DOHH2 (cell line): ENCODE data around the gene PLB1.

Experiments used
- H3F3A ChIP-seq: fragments of 200-600 bp; sonication (generic), shearing (Covaris generic); 2 replicates; pipeline ENCODE4 v1.6.0; 2016; ENCODE audit warnings: antibody characterized with exemption, mild to moderate bottlenecking; ENCODE audit not compliant: control insufficient read depth, insufficient read depth
- H3K27ac ChIP-seq: fragments of 200-600 bp; sonication (generic); 2 replicates; pipeline ENCODE4 v1.5.1; 2014; ENCODE audit warnings: low read depth, mild to moderate bottlenecking, low read length, moderate library complexity
- H3K27me3 ChIP-seq: fragments of 200-600 bp; sonication (generic); 2 replicates; pipeline ENCODE4 v1.6.1; 2014; ENCODE audit warnings: mild to moderate bottlenecking, low read length, mixed read lengths; ENCODE audit not compliant: control insufficient read depth
- H3K36me3 ChIP-seq: fragments of 200-600 bp; sonication (generic); 2 replicates; pipeline ENCODE4 v1.6.1; 2014; ENCODE audit warnings: mild to moderate bottlenecking, low read length, moderate library complexity, mixed read lengths; ENCODE audit not compliant: control insufficient read depth
- H3K4me1 ChIP-seq: fragments of 200-600 bp; sonication (generic); 2 replicates; pipeline ENCODE4 v1.6.1; 2014; ENCODE audit warnings: mild to moderate bottlenecking, low read length, mixed read lengths; ENCODE audit not compliant: control insufficient read depth
- H3K4me2 ChIP-seq: fragments of 200-600 bp; sonication (generic); 2 replicates; pipeline ENCODE4 v1.6.0; 2014; ENCODE audit warnings: mild to moderate bottlenecking, low read length, moderate library complexity
- H3K4me3 ChIP-seq: fragments of 200-600 bp; sonication (generic); 2 replicates; pipeline ENCODE4 v1.5.1; 2014; ENCODE audit warnings: mild to moderate bottlenecking, low read length, mixed read lengths
- H3K79me2 ChIP-seq: fragments of 200-600 bp; sonication (generic); 2 replicates; pipeline ENCODE4 v1.6.1; 2014; ENCODE audit warnings: mild to moderate bottlenecking, low read length, mixed read lengths; ENCODE audit not compliant: control insufficient read depth
- H3K9me2 ChIP-seq: fragments of 200-600 bp; sonication (generic); replicated peaks from 2 replicates; pipeline ENCODE4 v1.6.1; 2014; ENCODE audit warnings: mild to moderate bottlenecking, low read length, mixed read lengths; ENCODE audit not compliant: control insufficient read depth
- H3K9me3 ChIP-seq: fragments of 200-600 bp; sonication (generic); 2 replicates; pipeline ENCODE4 v1.6.1; 2014; ENCODE audit warnings: antibody characterized with exemption, low read length, mixed read lengths; ENCODE audit not compliant: control insufficient read depth, insufficient read depth
- H4K20me1 ChIP-seq: fragments of 200-600 bp; sonication (generic); 2 replicates; pipeline ENCODE4 v1.6.0; 2014; ENCODE audit warnings: low read depth, mild to moderate bottlenecking, antibody characterized with exemption, low read length, moderate library complexity; ENCODE audit not compliant: control insufficient read depth, insufficient read depth
- CTCF ChIP-seq: fragments of 200-600 bp; sonication (generic); IDR thresholded peaks from one replicate; pipeline ENCODE4 v1.5.1; 2014; ENCODE audit warnings: antibody characterized with exemption, mild to moderate bottlenecking, low read depth, low read length; ENCODE audit not compliant: poor library complexity, severe bottlenecking
- EZH2phosphoT487 ChIP-seq: fragments of 200-600 bp; sonication (generic); IDR thresholded peaks from 2 replicates; pipeline ENCODE4 v1.6.1; 2017; ENCODE audit warnings: borderline replicate concordance, mild to moderate bottlenecking, antibody characterized with exemption, low read length, moderate library complexity, mixed read lengths

Gene PLB1

GRCh38 chr2:28475088-28475595, 20.7 kb upstream of the PLB1 start:
- Histone ChIP-seq H4K20me1 (no peaks in the 10 kb centered on the region), H3K9me2 (no peaks in the 10 kb centered on the region), H3K9me3 (no peaks in the 10 kb centered on the region; the same call in 1 of the 2 replicates), H3K4me1 (peaks cover 5% of the 10 kb centered on the region), H3K36me3 (no peaks in the 10 kb centered on the region), H3F3A (no peaks in the 10 kb centered on the region), H3K79me2 (no peaks in the 10 kb centered on the region), H3K27me3 (no peaks in the 10 kb centered on the region), H3K4me3 (no peak overlapping the region), H3K4me2 (no peak overlapping the region), H3K27ac (no peak overlapping the region)
- TF ChIP-seq CTCF (no peak), EZH2phosphoT487 (no peak)

GRCh38 chr2:28477087-28477486, 18.8 kb upstream of the PLB1 start:
- no peak overlapping the region for H3K27ac ChIP-seq
- H3K36me3 ChIP-seq = no peaks in the 10 kb centered on the region
- H3F3A ChIP-seq = no peaks in the 10 kb centered on the region
- H4K20me1 ChIP-seq = no peaks in the 10 kb centered on the region
- H3K9me2 ChIP-seq = no peaks in the 10 kb centered on the region
- TF ChIP-seq CTCF = no peak
- no peak for TF ChIP-seq EZH2phosphoT487
- no peak overlapping the region for H3K4me3 ChIP-seq
- H3K4me1 ChIP-seq = no peaks in the 10 kb centered on the region
- H3K27me3 ChIP-seq = no peaks in the 10 kb centered on the region
- no peaks in the 10 kb centered on the region; the same call in 1 of the 2 replicates for H3K9me3 ChIP-seq
- H3K79me2 ChIP-seq = no peaks in the 10 kb centered on the region
- no peak overlapping the region for H3K4me2 ChIP-seq

GRCh38 chr2:28477645-28478044, 18.2 kb upstream of the PLB1 start:
- H3K27me3 ChIP-seq = no peaks in the 10 kb centered on the region
- no peaks in the 10 kb centered on the region for H3K4me1 ChIP-seq
- no peaks in the 10 kb centered on the region for H3K36me3 ChIP-seq
- no peak for TF ChIP-seq EZH2phosphoT487
- no peak for TF ChIP-seq CTCF
- H3K79me2 ChIP-seq = no peaks in the 10 kb centered on the region
- no peaks in the 10 kb centered on the region; the same call in 1 of the 2 replicates for H3K9me3 ChIP-seq
- H3F3A ChIP-seq = no peaks in the 10 kb centered on the region
- H3K4me2 ChIP-seq = no peak overlapping the region
- no peaks in the 10 kb centered on the region for H3K9me2 ChIP-seq
- no peak overlapping the region for H3K27ac ChIP-seq
- H4K20me1 ChIP-seq = no peaks in the 10 kb centered on the region
- no peak overlapping the region for H3K4me3 ChIP-seq
